KMS-11 (cell line): ENCODE measurements around the gene DMGDH.

Source experiments
- H2AFZ ChIP-seq: fragments of 200-600 bp; sonication (generic); 2 replicates; pipeline ENCODE4 v1.6.1; 2016; ENCODE audit warnings: antibody characterized with exemption, mixed run types, low read depth
- H3K27ac ChIP-seq: fragments of 200-600 bp; sonication (generic); 2 replicates; pipeline ENCODE4 v1.6.1; 2016; ENCODE audit warnings: mild to moderate bottlenecking, mixed run types
- H3K27me3 ChIP-seq: fragments of 200-600 bp; sonication (generic); 2 replicates; pipeline ENCODE4 v1.6.1; 2017; ENCODE audit warnings: mild to moderate bottlenecking, low read depth, mixed run types, moderate library complexity; ENCODE audit not compliant: insufficient read depth
- H3K36me3 ChIP-seq: fragments of 200-600 bp; sonication (generic); 2 replicates; pipeline ENCODE4 v1.6.1; 2017; ENCODE audit warnings: mild to moderate bottlenecking, mixed run types; ENCODE audit not compliant: insufficient read depth
- H3K4me1 ChIP-seq: fragments of 200-600 bp; sonication (generic); 2 replicates; pipeline ENCODE4 v1.6.1; 2016; ENCODE audit warnings: mild to moderate bottlenecking, low read depth, mixed run types; ENCODE audit not compliant: poor library complexity, severe bottlenecking
- H3K4me2 ChIP-seq: fragments of 200-600 bp; sonication (generic); 2 replicates; pipeline ENCODE4 v1.7.0; 2016; ENCODE audit warnings: mild to moderate bottlenecking, mixed run types
- H3K4me3 ChIP-seq: fragments of 200-600 bp; sonication (generic); IDR thresholded peaks from 2 replicates; pipeline ENCODE4 v1.6.1; 2017; ENCODE audit warnings: low read depth, low read length, mixed read lengths; ENCODE audit not compliant: insufficient read depth
- H3K79me2 ChIP-seq: fragments of 200-600 bp; sonication (generic); 2 replicates; pipeline ENCODE4 v1.6.1; 2016; ENCODE audit warnings: low read depth, mixed run types; ENCODE audit not compliant: insufficient read depth
- H3K9ac ChIP-seq: fragments of 200-600 bp; sonication (generic); 2 replicates; pipeline ENCODE4 v1.6.1; 2016; ENCODE audit warnings: mild to moderate bottlenecking, mixed run types
- H4K20me1 ChIP-seq: fragments of 200-600 bp; sonication (generic); 2 replicates; pipeline ENCODE4 v1.6.1; 2016; ENCODE audit warnings: mild to moderate bottlenecking, mixed run types; ENCODE audit not compliant: insufficient read depth
- CTCF ChIP-seq: fragments of 200-600 bp; sonication (generic); conservative IDR thresholded peaks from 2 replicates; pipeline ENCODE4 v1.6.1; 2017; ENCODE audit warnings: low read depth, mild to moderate bottlenecking, antibody characterized with exemption, low read length, moderate library complexity, mixed read lengths

Gene DMGDH

GRCh38 chr5:79053321-79053720 lies 16.2 kb downstream of the DMGDH start:
- H2AFZ ChIP-seq: no peak overlapping the region
- no peak overlapping the region for H3K4me2 ChIP-seq
- no peaks in the 10 kb centered on the region for H3K36me3 ChIP-seq
- H3K4me1 ChIP-seq: no peaks in the 10 kb centered on the region
- no peak overlapping the region for H3K9ac ChIP-seq
- H4K20me1 ChIP-seq: no peaks in the 10 kb centered on the region
- H3K79me2 ChIP-seq: no peaks in the 10 kb centered on the region
- no peak for TF ChIP-seq CTCF
- H3K27me3 ChIP-seq: no peaks in the 10 kb centered on the region
- no peak overlapping the region for H3K4me3 ChIP-seq
- H3K27ac ChIP-seq: no peak overlapping the region

GRCh38 chr5:79050498-79050897 lies 19.0 kb downstream of the DMGDH start:
- Histone ChIP-seq H3K27ac (no peak overlapping the region), H3K4me2 (no peak overlapping the region), H2AFZ (no peak overlapping the region), H4K20me1 (no peaks in the 10 kb centered on the region), H3K9ac (no peak overlapping the region), H3K79me2 (no peaks in the 10 kb centered on the region), H3K4me3 (no peak overlapping the region), H3K4me1 (no peaks in the 10 kb centered on the region), H3K36me3 (no peaks in the 10 kb centered on the region), H3K27me3 (no peaks in the 10 kb centered on the region)
- TF ChIP-seq CTCF: no peak

- Histone ChIP-seq H3K4me1 (no peaks in the 10 kb centered on the region), H3K36me3 (no peaks in the 10 kb centered on the region), H3K4me3 (no peak overlapping the region), H4K20me1 (no peaks in the 10 kb centered on the region), H3K4me2 (no peak overlapping the region), H3K27ac (no peak overlapping the region), H3K27me3 (no peaks in the 10 kb centered on the region), H3K79me2 (no peaks in the 10 kb centered on the region), H3K9ac (no peak overlapping the region), H2AFZ (no peak overlapping the region)
- no peak for TF ChIP-seq CTCF
Measured at GRCh38 chr5:79048437-79048836, 21.0 kb downstream of the DMGDH start.

- no peak overlapping the region for H3K4me2 ChIP-seq
- no peak overlapping the region for H3K27ac ChIP-seq
- H3K36me3 ChIP-seq: no peaks in the 10 kb centered on the region
- H3K9ac ChIP-seq: no peak overlapping the region
- no peaks in the 10 kb centered on the region for H3K4me1 ChIP-seq
- H3K4me3 ChIP-seq: no peak overlapping the region
- no peak overlapping the region for H2AFZ ChIP-seq
- no peaks in the 10 kb centered on the region for H3K27me3 ChIP-seq
- H4K20me1 ChIP-seq: no peaks in the 10 kb centered on the region
- no peaks in the 10 kb centered on the region for H3K79me2 ChIP-seq
- no peak for TF ChIP-seq CTCF
Measured at GRCh38 chr5:79047199-79047598, 22.3 kb downstream of the DMGDH start.

- H4K20me1 ChIP-seq: no peaks in the 10 kb centered on the region
- H3K79me2 ChIP-seq: no peaks in the 10 kb centered on the region
- no peak overlapping the region for H3K4me3 ChIP-seq
- H3K27me3 ChIP-seq: no peaks in the 10 kb centered on the region
- no peak for TF ChIP-seq CTCF
- H3K4me1 ChIP-seq: no peaks in the 10 kb centered on the region
- no peak overlapping the region for H3K9ac ChIP-seq
- no peak overlapping the region for H3K27ac ChIP-seq
- H3K4me2 ChIP-seq: no peak overlapping the region
- H2AFZ ChIP-seq: no peak overlapping the region
- H3K36me3 ChIP-seq: no peaks in the 10 kb centered on the region
Measured at GRCh38 chr5:79042188-79042587, 27.3 kb downstream of the DMGDH start.
